Measurements from ENCODE around the gene LEAP2. TPM values are rescaled to one million over a fixed set of nuclear protein-coding genes. Genes with fewer than 3 reads are reported as not detected.
A peak's percentile ranks its signal among the peaks of the same experiment; 100 is the strongest.
"Not testable (repeated sequence)": the region's sequence is repeated elsewhere in the genome, so short reads cannot be mapped to it uniquely, and the experiment has no call there.

The LEAP2 gene
- total RNA-seq, 1 donor from 2014 or later: 0.27 TPM

- Mint-ChIP-seq H3K27ac (ENCODE audit: unreplicated experiment) (no peak overlapping the region), H3K4me3 (ENCODE audit: unreplicated experiment) (no peak overlapping the region), H3K27me3 (ENCODE audit: low read depth, unreplicated experiment) (no peaks in the 10 kb centered on the region), H3K9me3 (ENCODE audit: unreplicated experiment) (no peaks in the 10 kb centered on the region), H3K4me1 (ENCODE audit: low read depth, unreplicated experiment) (peaks cover 9% of the 10 kb centered on the region), H3K36me3 (ENCODE audit: low read depth, unreplicated experiment) (no peaks in the 10 kb centered on the region)
- no peak overlapping the region for H2AFZ ChIP-seq (ENCODE audit: low read depth, low read length)
- H3K4me2 ChIP-seq (ENCODE audit: low read length): no peak overlapping the region
- no peaks in the 10 kb centered on the region for H4K20me1 ChIP-seq (ENCODE audit: insufficient read depth, low read length)
- H3K9ac ChIP-seq (ENCODE audit: low read length): no peak overlapping the region
- no peak overlapping the region for H3K27ac ChIP-seq (ENCODE audit: low read depth, low read length)
- no peaks in the 10 kb centered on the region for H3K27me3 ChIP-seq (ENCODE audit: insufficient read depth, low read length)
- no peak for FAIRE-seq
- no peaks in the 10 kb centered on the region for H3K9me3 ChIP-seq (ENCODE audit: insufficient read depth, low read depth, low read length)
- no peaks in the 10 kb centered on the region for H3K36me3 ChIP-seq (ENCODE audit: insufficient read depth, low read length)
- TF ChIP-seq EZH2 (IDR thresholded peaks at IDR 0.05; ENCODE audit: insufficient read depth, low read length) (no peak), CTCF (IDR thresholded peaks at IDR 0.05; ENCODE audit: insufficient read depth, low read depth, low read length) (no peak)
- no peak overlapping the region for H3K4me3 ChIP-seq (ENCODE audit: insufficient read depth, low read depth, low read length)
- H3K4me1 ChIP-seq (ENCODE audit: insufficient read depth, low read length): no peaks in the 10 kb centered on the region
- DNase-seq (ENCODE audit: low read depth): peak; percentile 41
- H3K79me2 ChIP-seq (ENCODE audit: insufficient read depth, low read length): no peaks in the 10 kb centered on the region
Measured at GRCh38 chr5:132854301-132854700, 19.2 kb upstream of the LEAP2 start.

GRCh38 chr5:132854992-132855391, 18.5 kb upstream of the LEAP2 start:
- not testable (repeated sequence) for H2AFZ ChIP-seq (ENCODE audit: low read depth, low read length); H3K27ac Mint-ChIP-seq (ENCODE audit: unreplicated experiment); H3K4me1 Mint-ChIP-seq (ENCODE audit: low read depth, unreplicated experiment); H3K36me3 Mint-ChIP-seq (ENCODE audit: low read depth, unreplicated experiment); H3K9ac ChIP-seq (ENCODE audit: low read length); H3K4me1 ChIP-seq (ENCODE audit: insufficient read depth, low read length); H3K4me2 ChIP-seq (ENCODE audit: low read length); H3K27me3 Mint-ChIP-seq (ENCODE audit: low read depth, unreplicated experiment); DNase-seq (ENCODE audit: low read depth); H3K4me3 ChIP-seq (ENCODE audit: insufficient read depth, low read depth, low read length); H3K9me3 Mint-ChIP-seq (ENCODE audit: unreplicated experiment); H3K27ac ChIP-seq (ENCODE audit: low read depth, low read length); H3K79me2 ChIP-seq (ENCODE audit: insufficient read depth, low read length); H4K20me1 ChIP-seq (ENCODE audit: insufficient read depth, low read length); H3K9me3 ChIP-seq (ENCODE audit: insufficient read depth, low read depth, low read length); H3K36me3 ChIP-seq (ENCODE audit: insufficient read depth, low read length); H3K27me3 ChIP-seq (ENCODE audit: insufficient read depth, low read length); H3K4me3 Mint-ChIP-seq (ENCODE audit: unreplicated experiment); FAIRE-seq

- Histone ChIP-seq H4K20me1 (ENCODE audit: insufficient read depth, low read length) (no peaks in the 10 kb centered on the region), H3K79me2 (ENCODE audit: insufficient read depth, low read length) (no peaks in the 10 kb centered on the region), H3K9ac (ENCODE audit: low read length) (no peak overlapping the region), H2AFZ (ENCODE audit: low read depth, low read length) (no peak overlapping the region), H3K36me3 (ENCODE audit: insufficient read depth, low read length) (no peaks in the 10 kb centered on the region), H3K27ac (ENCODE audit: low read depth, low read length) (no peak overlapping the region), H3K4me1 (ENCODE audit: insufficient read depth, low read length) (no peaks in the 10 kb centered on the region), H3K4me2 (ENCODE audit: low read length) (no peak overlapping the region), H3K4me3 (ENCODE audit: insufficient read depth, low read depth, low read length) (no peak overlapping the region), H3K27me3 (ENCODE audit: insufficient read depth, low read length) (no peaks in the 10 kb centered on the region), H3K9me3 (ENCODE audit: insufficient read depth, low read depth, low read length) (no peaks in the 10 kb centered on the region)
- FAIRE-seq (no peak), DNase-seq (ENCODE audit: low read depth) (no peak)
- Mint-ChIP-seq H3K4me1 (ENCODE audit: low read depth, unreplicated experiment) (peaks cover 2% of the 10 kb centered on the region), H3K27me3 (ENCODE audit: low read depth, unreplicated experiment) (no peaks in the 10 kb centered on the region), H3K4me3 (ENCODE audit: unreplicated experiment) (no peak overlapping the region), H3K27ac (ENCODE audit: unreplicated experiment) (no peak overlapping the region), H3K36me3 (ENCODE audit: low read depth, unreplicated experiment) (no peaks in the 10 kb centered on the region), H3K9me3 (ENCODE audit: unreplicated experiment) (no peaks in the 10 kb centered on the region)
- no peak for TF ChIP-seq EZH2 (IDR thresholded peaks at IDR 0.05; ENCODE audit: insufficient read depth, low read length)
- no peak for TF ChIP-seq CTCF (IDR thresholded peaks at IDR 0.05; ENCODE audit: insufficient read depth, low read depth, low read length)
Measured at GRCh38 chr5:132856011-132856410, 17.5 kb upstream of the LEAP2 start.
